Upper lobe of left lung (tissue), 6 donors: Measurements from ENCODE around the gene MAMLD1. TPM values are rescaled to one million over a fixed set of nuclear protein-coding genes. Genes with fewer than 3 reads are reported as not detected.

Experiments used
- ATAC-seq, 2 donors: fragments of 200-7000 bp; cut with Tn5 transposase; one replicate each; pipeline ENCODE4 v1.9.1; 2022; ENCODE audit warnings: mild to moderate bottlenecking in 2 of 2, moderate library complexity in 2 of 2; ENCODE audit not compliant: low FRiP score in 2 of 2
- DNase-seq, 2 donors: peaks; one replicate each; pipeline ENCODE4 v3.0.0-alpha.2; 2019 to 2020
- H3K27ac ChIP-seq, 4 donors: fragments of 200-600 bp; sonication (generic); one replicate each; pipeline ENCODE4 v1.5.1; 2016 to 2019
- H3K27me3 ChIP-seq, 4 donors: fragments of 200-600 bp; sonication (generic); one replicate each; pipeline ENCODE4 v1.5.1; 2017 to 2019
- H3K36me3 ChIP-seq, 4 donors: fragments of 200-600 bp; sonication (generic); one replicate each; pipeline ENCODE4 v1.5.1; 2016 to 2019
- H3K4me1 ChIP-seq, 4 donors: fragments of 200-600 bp; sonication (generic); one replicate each; pipeline ENCODE4 v1.5.1; 2018 to 2019
- H3K4me3 ChIP-seq, 4 donors: fragments of 200-600 bp; sonication (generic); one replicate each; pipeline ENCODE4 v1.5.1; 2017 to 2019; ENCODE audit warnings: mild to moderate bottlenecking in 2 of 4, moderate library complexity in 1 of 4
- H3K9me3 ChIP-seq, 4 donors: fragments of 200-600 bp; sonication (generic); one replicate each; pipeline ENCODE4 v1.5.1; 2018 to 2019
- CTCF ChIP-seq, 6 experiments: fragments of 450-650 bp in 4 of 6; fragments of 200-600 bp in 2 of 6; sonication (generic) in 2 of 6; IDR thresholded peaks; one replicate each; pipeline ENCODE4 v1.5.1; 2016 to 2019; ENCODE audit warnings: antibody characterized with exemption in 6 of 6
- EP300 ChIP-seq, 4 donors: sonication (generic); formaldehyde crosslinking; IDR thresholded peaks; one replicate each; pipeline ENCODE4 v1.5.1; 2017; ENCODE audit warnings: antibody characterized with exemption in 4 of 4, control low read depth in 2 of 4
- POLR2A ChIP-seq, 4 donors: fragments of 450-650 bp; IDR thresholded peaks; one replicate each; pipeline ENCODE4 v1.5.1; 2016 to 2017; ENCODE audit warnings: antibody characterized with exemption in 4 of 4, mild to moderate bottlenecking in 2 of 4
- POLR2AphosphoS5 ChIP-seq, 2 donors: sonication (generic); formaldehyde crosslinking; IDR thresholded peaks; one replicate each; pipeline ENCODE4 v1.5.1; 2017; ENCODE audit warnings: antibody characterized with exemption in 2 of 2
- WGBS, 2 donors: methylation state at CpG; one replicate each; pipeline ENCODE4 v1.1.5; 2017 to 2018; 5-methylcytosine and 5-hydroxymethylcytosine counted together
- total RNA-seq, 6 donors: library from RNA; depleted of rRNA in 4 of 6; stranded (reverse); fragments of >200 nt in 4 of 6; gene quantifications; one replicate each; pipeline versions ENCODE4 v1.1.0 to v1.2.1, GENCODE V29; 2016 to 2021
- donor health status: DM: no; HTN: no; CAD: no; lungs with moderate emphysema.
- donor health status: DM: no; HTN: yes; CAD: no; lungs with severe emphysema.

Gene MAMLD1
- total RNA-seq, 6 donors from 2014 or later, result 1.1 to 7.8 (median 3.7) TPM

GRCh38 chrX:150406596-150406995 is 43.5 kb downstream of the MAMLD1 start:
- Histone ChIP-seq H3K4me1 (no peaks in the 10 kb centered on the region), H3K36me3 (no peaks in the 10 kb centered on the region), H3K4me3 (no peak overlapping the region), H3K27ac (no peak overlapping the region), H3K27me3 (no peaks in the 10 kb centered on the region), H3K9me3 (no peaks in the 10 kb centered on the region)
- TF ChIP-seq POLR2AphosphoS5 (IDR thresholded peaks at IDR 0.05), result no peak
- TF ChIP-seq EP300 (IDR thresholded peaks at IDR 0.05), result no peak
- TF ChIP-seq CTCF (IDR thresholded peaks at IDR 0.05), result no peak
- TF ChIP-seq POLR2A (IDR thresholded peaks at IDR 0.05), result no peak
- ATAC-seq (no peak), DNase-seq (no peak)
- 90 to 91% methylated on average over 4 to 6 of the region's 6 CpGs for WGBS, 2 donors

GRCh38 chrX:150408007-150408406 is 44.9 kb downstream of the MAMLD1 start:
- H3K27ac ChIP-seq, result no peak overlapping the region
- H3K9me3 ChIP-seq, result no peaks in the 10 kb centered on the region
- no peaks in the 10 kb centered on the region for H3K36me3 ChIP-seq
- ATAC-seq (no peak), DNase-seq (no peak)
- H3K4me3 ChIP-seq, result no peak overlapping the region
- H3K27me3 ChIP-seq, result no peaks in the 10 kb centered on the region
- 63 to 79% methylated on average over 5 of the region's 5 CpGs for WGBS, 2 donors
- TF ChIP-seq CTCF (IDR thresholded peaks at IDR 0.05) (no peak), EP300 (IDR thresholded peaks at IDR 0.05) (no peak), POLR2A (IDR thresholded peaks at IDR 0.05) (no peak), POLR2AphosphoS5 (IDR thresholded peaks at IDR 0.05) (no peak)
- H3K4me1 ChIP-seq, result no peaks in the 10 kb centered on the region

GRCh38 chrX:150408561-150408960 is 45.4 kb downstream of the MAMLD1 start:
- Histone ChIP-seq H3K27me3 (no peaks in the 10 kb centered on the region), H3K4me1 (no peaks in the 10 kb centered on the region), H3K4me3 (no peak overlapping the region), H3K36me3 (no peaks in the 10 kb centered on the region), H3K27ac (no peak overlapping the region), H3K9me3 (no peaks in the 10 kb centered on the region)
- ATAC-seq (no peak), DNase-seq (no peak)
- 61 to 80% methylated on average over 2 of the region's 2 CpGs for WGBS, 2 donors
- no peak for TF ChIP-seq EP300 (IDR thresholded peaks at IDR 0.05)
- no peak for TF ChIP-seq CTCF (IDR thresholded peaks at IDR 0.05)
- no peak for TF ChIP-seq POLR2AphosphoS5 (IDR thresholded peaks at IDR 0.05)
- TF ChIP-seq POLR2A (IDR thresholded peaks at IDR 0.05), result no peak

GRCh38 chrX:150409486-150409885 is 46.4 kb downstream of the MAMLD1 start:
- H3K36me3 ChIP-seq, result no peaks in the 10 kb centered on the region
- no peaks in the 10 kb centered on the region for H3K4me1 ChIP-seq
- no peak for DNase-seq
- no peak overlapping the region for H3K4me3 ChIP-seq
- H3K27me3 ChIP-seq, result no peaks in the 10 kb centered on the region
- no peaks in the 10 kb centered on the region for H3K9me3 ChIP-seq
- ATAC-seq, result no peak
- 90 to 100% methylated on average over 3 of the region's 3 CpGs for WGBS, 2 donors
- TF ChIP-seq EP300 (IDR thresholded peaks at IDR 0.05) (no peak), POLR2A (IDR thresholded peaks at IDR 0.05) (no peak), POLR2AphosphoS5 (IDR thresholded peaks at IDR 0.05) (no peak), CTCF (IDR thresholded peaks at IDR 0.05) (no peak)
- H3K27ac ChIP-seq, result no peak overlapping the region

GRCh38 chrX:150409964-150410363 is 46.8 kb downstream of the MAMLD1 start:
- no peak overlapping the region for H3K4me3 ChIP-seq
- TF ChIP-seq POLR2A (IDR thresholded peaks at IDR 0.05) (no peak), POLR2AphosphoS5 (IDR thresholded peaks at IDR 0.05) (no peak), CTCF (IDR thresholded peaks at IDR 0.05) (no peak), EP300 (IDR thresholded peaks at IDR 0.05) (no peak)
- DNase-seq, result no peak
- no peak overlapping the region for H3K27ac ChIP-seq
- H3K36me3 ChIP-seq, result no peaks in the 10 kb centered on the region
- WGBS, 2 donors, result 50 to 60% methylated on average over 1 to 2 of the region's 2 CpGs
- no peaks in the 10 kb centered on the region for H3K27me3 ChIP-seq
- ATAC-seq, result no peak
- H3K9me3 ChIP-seq, result no peaks in the 10 kb centered on the region
- no peaks in the 10 kb centered on the region for H3K4me1 ChIP-seq
